B cell (primary cell): Measurements from ENCODE around the gene ITPR1.

Source experiments
- CTCF ChIP-seq: fragments of 200-600 bp; IDR thresholded peaks from one replicate; pipeline ENCODE4 v1.8.0; 2022; ENCODE audit warnings: antibody characterized with exemption, mild to moderate bottlenecking
- EZH2 ChIP-seq: IDR thresholded peaks from 2 replicates; pipeline ENCODE4 v1.6.1; 2012; ENCODE audit warnings: borderline replicate concordance, low read depth, mild to moderate bottlenecking, moderate library complexity, low read length; ENCODE audit not compliant: insufficient read depth, poor library complexity, severe bottlenecking

- TF ChIP-seq CTCF, result no peak
- no peak for TF ChIP-seq EZH2
These were observed 396.0 kb downstream of the ITPR1 start for GRCh38 chr3:4888913-4889846.
